Stimulated activated CD4-positive, alpha-beta T cell treated with anti-CD3 and anti-CD28 coated beads, TNF-alpha, amount 100 ng/mL, for 48 hours (primary cell): Measurements from ENCODE around the gene MYL7.
"Not testable (repeated sequence)": the region's sequence is repeated elsewhere in the genome, so short reads cannot be mapped to it uniquely, and the experiment has no call there.

Source experiments
- DNase-seq, 3 donors: peaks; one replicate each; pipeline ENCODE4 v3.0.0-alpha.2; 2020; ENCODE audit warnings: low read depth in 3 of 3

Gene MYL7

DNA sequence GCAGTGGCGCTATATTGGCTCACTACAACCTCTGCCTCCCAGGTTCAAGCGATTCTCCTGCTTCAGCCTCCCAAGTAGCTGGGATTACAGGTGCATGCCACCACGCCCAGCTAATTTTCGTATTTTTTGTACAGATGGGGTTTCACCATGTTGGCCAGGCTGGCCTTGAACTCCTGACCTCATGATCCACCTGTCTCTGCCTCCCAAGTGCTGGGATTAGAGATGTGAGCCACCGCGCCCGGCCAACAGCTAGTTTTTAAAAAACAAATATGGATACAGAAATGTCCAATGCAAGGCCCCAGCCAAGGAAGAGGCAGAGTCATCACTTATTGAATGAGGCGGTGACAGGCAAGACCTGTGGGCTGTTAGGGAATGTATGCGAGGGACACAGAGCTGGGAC lies 30.8 kb upstream of the MYL7 start:
- DNase-seq: not testable (repeated sequence)

DNA sequence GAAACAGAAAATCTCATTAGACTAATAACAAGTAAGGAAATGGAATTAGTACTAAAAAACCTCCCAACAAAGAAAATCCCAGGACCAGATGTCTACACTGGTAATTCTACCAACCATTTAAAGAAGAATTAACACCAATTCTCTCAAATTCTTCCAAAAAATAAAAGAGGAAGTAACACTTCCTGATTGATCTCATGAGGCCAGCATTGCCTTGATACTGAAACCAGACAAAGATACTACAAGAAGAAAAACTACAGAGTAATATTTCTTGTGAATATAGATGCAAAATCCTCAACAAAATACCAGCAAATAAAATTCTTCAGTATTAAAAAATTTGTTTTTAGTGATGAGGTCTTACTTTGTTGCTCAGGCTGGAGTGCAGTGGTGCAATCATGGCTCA lies 26.8 kb upstream of the MYL7 start:
- DNase-seq: no peak

DNA sequence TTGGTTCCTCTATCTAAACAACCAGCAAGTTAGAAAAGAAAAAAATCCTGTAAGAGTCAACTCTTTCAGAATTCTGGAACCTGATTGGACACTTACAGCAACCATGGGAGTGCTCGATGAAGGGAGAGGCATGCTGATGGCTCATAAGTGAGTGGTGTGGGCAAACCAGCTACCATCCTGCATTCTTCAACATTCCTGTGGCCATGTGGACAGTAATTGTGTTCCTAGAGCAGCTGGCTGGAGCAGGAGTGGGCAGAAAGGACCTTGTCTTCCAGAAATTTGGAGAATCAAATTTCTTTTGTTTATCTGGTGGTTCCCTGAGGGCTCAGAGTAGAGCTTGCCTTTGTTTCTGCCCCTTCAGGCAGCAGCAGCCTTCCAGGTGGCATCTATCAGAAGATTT lies 22.5 kb upstream of the MYL7 start:
- no peak for DNase-seq

DNA sequence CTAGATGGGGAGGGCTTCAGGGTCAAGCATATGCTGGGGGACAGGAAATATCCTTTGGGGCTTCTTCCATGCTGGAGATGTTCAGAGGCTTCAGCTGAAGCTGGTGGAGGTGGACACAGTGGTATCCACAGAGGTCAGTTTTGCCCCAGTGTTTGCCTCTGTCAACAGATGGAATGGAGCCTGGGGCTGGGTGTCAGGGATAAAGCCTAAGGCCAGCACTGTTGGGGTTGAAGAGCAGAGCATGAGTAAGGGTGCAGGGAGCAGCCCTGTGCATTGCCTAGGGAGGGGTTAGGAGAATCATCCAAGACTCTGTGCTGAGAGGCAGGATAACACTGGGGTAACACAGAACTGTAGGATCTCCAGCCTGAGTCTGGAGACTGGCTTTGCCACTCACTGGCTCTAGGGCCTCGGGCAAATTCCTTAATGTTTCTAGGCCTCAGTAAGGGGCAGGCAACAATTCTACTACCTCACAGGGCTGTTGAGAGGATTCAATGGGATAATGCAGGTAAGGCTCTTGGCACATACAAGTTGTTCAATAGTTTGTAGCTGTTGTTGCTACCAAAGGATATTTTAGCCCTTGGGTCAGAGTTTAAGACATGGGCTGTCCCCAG lies 21.8 kb upstream of the MYL7 start:
- no peak for DNase-seq

DNA sequence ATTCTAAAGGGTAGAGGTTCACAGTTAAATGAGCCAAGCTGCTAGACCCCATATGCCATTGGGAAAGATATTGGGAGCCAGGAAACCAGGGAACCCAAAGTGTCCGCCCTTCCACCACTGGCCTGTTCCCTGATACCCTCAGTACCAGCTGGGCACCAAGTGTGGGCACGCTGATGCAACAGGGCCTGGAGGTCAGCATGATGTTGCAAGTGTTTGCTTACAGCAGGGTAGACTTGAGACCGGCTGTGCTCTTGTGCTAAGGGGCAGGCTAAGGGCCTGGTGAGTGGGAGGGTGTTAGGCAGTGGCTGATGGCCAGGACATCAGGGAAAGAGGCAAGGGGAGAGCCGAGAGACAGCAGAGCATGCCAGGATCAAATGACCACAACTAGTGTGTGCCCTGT lies 21.0 kb upstream of the MYL7 start:
- DNase-seq: no peak

DNA sequence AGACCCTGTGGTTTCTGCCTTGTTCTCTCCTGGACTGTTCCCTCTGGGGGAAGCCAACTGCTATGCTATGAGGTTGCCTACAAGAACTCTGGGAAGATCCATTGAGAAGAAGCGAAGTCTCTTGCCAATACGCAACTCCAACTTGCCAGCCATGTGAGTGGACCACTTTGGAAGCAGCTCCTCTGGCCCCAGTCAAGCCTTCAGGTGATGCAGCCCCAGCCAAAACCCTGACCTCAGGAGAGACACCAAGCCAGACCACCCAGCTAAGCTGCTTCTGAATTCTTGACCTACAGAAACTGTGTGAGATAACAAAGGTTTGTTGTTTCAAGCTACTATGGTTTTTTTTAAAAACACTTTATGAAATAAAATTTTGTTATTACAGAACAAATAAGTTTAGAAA lies 20.2 kb upstream of the MYL7 start:
- no peak for DNase-seq

DNA sequence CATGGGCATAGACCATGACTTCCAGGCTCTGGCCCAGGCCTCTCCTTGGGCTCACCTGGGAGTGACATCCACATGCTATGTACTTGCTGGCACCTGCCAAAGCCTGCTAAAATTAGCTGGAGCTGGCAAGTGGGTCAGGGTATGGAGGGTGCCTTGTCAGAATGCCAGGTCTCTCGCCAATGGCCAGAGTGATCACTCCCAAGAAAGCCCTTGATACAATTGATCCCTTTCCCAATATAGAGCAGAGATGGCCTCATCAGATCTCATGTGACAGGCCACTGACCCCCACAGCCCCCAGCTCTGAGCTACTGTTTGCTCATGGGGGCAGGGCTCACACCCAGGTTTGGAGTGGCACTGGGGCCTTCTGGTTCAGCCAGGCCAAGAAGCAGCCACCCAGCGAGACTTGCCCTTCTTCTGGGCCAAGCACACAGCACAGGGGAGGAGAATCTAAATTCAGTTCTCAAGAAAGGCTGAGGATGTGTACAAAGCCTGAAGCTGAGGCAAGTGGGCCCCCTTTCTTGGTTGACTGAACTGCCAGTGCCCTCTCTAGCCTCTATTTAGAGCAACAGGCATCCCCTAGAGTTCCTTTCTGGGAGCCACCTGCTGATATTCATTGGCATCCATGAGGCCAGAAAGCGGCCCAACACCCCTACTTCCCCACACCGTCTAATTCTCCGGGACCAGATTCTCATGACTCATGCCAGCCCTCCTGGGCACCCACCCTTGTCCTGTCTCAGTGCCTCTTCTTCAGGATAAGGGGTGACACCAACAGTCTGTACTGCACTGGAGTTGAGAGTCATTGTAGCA lies 18.9 kb upstream of the MYL7 start:
- no peak for DNase-seq

DNA sequence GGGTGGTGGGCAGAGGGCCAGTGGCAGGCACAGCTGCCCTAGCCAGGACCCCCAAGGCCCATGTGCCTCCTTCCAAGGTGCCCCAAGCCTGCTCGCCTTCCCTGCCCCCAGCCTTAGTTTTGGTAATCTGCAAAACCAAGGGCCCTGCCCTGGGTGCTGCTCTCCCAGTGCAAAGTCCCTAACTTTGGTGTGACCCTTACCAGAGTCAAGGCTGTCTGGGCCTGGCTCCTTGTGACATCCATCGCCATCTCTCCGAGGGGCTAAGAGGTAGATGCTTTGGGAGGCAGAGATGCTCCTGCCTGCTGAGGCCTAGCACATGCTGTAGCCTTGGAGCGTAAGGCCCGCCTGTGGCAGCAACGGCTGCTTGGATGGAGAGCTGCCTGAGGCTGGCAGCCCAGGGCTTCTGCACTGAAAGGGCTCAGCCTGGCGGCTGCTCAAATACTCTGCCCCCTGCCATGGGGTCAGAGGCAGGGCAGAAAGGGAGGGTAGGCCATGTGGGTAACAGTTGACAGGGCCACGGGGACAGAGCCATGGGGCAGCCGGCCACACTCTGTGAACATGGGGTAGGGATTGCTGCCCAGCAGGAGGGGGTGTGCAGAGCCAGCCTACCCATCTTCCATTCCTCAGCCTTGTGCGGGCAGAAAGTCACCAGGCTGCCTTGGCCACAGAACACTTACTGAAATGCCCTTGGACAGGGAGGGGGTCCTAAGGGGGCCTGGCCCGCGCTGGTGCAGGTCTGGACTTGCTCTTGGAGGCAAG lies 17.9 kb upstream of the MYL7 start:
- no peak for DNase-seq

DNA sequence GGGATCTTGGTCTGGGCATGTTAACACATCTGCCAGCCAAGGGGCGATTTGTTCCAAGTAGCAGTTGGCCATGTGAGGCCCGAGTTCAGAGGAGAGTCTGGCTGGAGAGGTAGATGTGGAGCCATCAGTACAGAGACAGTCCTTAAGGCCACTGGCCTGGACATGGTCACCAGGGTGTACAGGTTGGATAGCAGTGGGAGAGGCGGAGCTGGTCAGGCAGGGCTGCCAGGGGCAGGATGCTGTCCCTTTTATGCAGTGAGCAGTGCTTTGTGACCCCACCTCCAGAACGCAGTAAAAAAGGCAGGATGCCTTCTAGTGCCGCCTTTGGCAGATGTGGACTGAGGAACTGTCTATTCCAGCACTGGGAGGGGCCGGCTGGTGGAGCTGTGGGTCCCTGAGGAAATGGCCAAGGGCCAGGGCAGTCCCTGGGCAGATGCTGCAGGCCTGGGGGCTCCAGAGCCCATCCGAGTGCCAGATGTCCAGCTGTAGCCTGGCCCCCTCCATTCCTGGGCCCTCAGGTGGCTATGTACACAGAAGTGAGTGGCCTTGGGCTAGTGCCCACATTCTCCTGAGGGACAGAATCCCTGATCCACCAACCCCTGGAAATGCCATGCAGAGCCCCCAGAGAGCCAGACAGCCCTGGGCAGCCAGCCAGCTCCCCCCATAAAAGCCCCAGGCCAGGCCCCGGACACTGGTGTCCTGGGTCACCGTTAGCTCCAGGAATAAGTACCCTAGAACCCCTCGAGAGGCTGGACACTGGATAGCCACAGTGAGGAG lies 17.2 kb upstream of the MYL7 start:
- DNase-seq: no peak

DNA sequence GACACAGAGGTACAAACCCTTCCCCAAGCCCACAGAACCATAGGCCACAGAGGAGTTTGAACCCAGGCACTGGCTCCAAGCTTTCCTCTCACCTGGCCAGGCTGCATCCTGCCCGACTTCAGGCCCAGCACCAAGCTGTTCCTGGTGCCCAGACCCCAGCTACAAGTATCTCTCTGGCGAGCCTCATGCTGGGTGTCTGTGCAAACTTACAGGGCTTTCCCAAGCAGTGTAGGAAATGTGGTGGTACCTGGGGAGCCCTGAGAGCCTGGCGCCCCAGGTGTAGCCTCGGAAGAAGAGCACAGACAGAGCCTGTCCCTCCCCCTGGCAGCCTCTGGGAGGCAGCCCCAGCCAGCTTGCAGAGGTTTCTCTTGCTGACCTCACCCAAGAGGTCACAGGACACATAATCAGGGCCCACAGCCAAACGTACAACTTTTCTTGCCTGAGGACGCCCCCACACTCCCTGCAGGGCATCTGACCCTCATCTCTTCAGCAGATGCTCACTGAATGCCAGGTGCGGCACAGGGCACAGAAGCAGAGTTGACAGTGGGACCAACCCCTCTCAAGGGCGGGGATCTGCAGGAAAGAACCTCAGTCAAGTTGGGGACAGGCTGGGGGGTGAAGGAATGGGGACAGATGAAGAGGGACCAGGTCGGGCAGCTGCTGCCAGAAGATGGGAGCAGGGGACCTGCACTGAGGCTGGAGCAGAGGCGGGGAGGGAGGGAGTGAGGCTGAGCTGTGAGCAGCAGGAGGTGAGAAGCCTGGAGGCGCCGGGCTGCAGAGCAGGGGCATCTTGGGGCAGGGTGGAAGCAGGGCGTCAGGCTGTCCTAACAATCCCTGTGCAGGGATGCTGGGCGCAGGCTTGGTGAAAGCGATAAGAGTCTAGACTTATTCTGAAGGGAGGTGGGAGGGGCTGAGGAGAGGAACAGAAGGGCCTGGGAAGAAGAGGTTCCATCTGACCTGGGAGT lies 16.3 kb upstream of the MYL7 start:
- no peak for DNase-seq

DNA sequence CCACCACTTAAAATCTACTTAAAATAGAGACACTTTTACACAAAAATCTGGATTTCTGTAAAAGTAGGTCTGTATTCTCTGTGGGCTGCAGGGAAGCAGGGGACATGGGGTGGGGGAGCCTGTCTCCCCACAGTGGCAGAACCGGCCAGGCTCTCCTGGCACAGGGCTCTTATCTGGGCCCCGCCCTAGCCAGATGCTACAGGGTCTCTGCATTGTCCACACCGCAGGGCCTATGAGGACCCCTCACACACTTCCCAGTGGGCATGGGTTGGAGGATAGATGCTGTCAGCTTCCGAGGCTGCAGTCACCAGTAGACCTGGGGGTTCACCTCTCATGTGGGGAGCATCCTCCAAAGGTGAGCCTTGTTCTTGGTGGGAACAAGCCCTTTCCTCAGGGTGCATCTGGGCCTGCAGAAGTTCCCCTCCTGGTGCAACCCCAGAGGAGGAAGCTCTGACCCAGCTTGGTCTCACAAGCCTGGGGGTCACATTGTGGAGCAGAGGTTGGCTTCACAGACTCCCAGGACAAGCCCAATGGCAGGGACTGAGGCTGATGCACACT lies 15.4 kb upstream of the MYL7 start:
- DNase-seq: no peak

DNA sequence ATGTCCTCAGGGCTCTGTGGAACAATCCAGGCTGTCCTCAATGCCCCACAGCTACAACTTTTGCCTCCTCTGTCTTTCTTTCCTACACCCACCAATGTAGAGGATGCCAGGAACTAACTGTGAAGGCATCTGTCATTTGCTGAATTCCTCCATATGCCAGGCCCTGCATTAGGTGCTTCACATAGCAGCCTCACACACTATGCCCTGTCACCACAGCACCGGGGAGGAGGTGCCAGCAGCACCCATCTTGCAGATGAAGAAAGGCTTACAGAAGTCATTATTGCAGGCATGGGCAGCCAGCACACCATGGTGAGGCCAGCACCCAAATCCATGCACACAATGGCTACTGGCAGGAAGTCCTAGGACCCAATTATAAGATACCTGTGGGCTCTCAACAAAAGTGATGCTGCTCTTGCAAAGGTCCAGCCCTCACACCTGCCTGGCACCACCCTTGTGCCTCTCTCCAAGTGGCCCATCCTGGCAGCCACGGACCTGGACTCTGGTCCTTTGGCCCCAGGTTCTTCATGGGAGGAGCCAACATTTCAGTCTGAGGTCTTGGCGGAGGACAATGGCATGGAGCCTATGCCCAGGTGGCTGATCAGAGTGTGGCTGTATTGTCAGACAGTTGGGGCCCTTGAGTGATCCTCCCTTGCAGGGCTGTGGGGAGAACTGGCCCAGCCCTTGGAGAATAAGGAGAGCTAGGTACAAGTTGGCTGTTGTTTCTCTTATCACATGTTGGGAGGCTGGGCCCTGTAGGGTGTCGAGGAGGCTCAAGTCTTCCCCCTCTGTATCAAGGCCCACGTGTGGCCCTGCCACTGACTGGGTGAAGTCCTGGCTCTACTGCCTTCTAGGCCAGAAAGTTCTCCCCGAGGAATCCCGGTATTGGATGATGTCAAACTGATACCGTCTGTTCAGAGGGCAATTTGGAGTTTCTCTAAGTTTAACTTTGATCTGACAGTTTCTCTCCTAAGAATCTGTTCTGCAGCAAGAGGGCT lies 14.4 kb upstream of the MYL7 start:
- no peak for DNase-seq

DNA sequence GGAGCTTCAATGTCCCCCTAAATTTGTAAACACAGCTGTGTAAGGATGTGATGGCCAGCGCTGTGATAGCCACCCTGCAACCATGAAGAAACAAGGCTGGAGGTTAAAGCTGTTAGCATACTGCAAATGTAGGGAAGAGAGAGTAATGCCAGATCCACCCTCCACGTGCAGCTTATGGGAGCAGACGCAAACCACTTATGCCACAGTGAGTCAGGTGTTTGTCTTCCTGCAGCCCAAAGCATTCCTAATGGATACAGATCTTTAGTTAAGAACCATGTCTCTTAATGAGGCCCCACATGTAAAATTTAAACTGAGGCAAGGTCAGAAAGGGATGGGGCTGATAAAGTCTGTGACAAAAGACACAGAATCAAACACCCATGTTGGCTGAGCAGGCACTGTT lies 13.6 kb upstream of the MYL7 start:
- no peak for DNase-seq

DNA sequence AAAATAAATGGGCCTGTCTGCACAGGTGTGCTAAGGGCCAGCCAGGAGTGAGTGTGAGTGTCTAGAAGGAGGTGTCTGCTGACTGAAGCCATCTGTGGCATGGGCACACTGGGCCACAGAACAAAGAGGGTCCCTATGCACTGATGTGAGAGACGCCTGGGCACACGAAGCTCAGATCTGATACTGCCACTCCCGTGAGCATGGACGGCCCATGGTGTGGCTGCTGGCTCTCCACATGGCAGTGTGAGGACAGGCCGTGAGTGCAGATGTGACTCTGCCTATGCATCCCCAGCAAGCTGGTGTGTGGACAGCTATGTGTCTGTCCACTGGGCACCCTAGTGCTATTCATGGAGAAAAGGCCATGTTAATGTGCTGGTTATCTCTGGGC lies 12.8 kb upstream of the MYL7 start:
- DNase-seq: no peak

DNA sequence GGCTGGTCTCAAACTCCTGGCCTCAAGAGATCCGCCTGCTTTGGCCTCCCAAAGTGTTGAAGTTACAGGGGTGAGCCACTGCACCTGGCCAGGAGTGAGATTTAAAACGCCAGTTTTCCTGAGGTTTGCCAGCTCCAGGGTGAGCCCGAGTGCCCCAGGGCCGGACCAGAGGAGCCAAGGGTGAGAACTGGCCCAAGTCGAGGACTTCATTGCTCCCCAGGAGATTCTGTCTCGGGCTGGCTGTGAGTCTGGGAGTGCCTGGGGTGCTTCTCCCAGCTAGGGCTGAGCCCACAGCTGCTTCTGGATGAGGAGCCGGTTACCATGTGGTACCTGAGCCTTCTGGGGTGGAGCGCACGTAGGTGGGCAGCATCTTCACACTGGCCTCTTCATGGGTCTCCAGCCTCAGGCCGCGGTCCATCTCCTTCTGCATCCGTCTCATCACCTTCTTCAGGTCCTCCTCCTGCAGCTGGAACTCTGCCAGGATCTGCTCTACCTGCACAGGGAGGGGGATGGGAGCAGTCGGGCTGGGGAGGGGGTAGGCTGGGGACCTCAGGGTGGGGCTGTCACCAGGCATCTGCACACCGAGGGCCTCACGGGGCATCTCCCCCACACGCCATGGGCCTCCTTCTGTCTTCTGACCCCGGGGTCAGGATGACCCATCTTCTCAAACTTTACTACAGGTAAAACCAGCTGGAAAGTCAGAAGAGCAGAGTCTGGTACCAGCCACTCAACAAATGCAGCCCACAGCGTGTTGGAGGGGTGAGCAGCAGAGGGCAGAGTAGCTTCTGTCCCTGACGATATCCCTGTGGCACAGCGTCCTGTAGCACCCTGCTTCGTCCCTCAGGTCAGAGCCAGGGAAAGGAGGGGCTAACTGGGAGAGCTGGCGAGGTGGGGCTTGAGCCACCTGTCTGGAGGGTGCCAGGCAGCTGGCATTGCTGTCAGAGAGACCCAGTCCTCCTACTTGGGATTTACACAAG lies 12.1 kb upstream of the MYL7 start:
- DNase-seq: no peak

DNA sequence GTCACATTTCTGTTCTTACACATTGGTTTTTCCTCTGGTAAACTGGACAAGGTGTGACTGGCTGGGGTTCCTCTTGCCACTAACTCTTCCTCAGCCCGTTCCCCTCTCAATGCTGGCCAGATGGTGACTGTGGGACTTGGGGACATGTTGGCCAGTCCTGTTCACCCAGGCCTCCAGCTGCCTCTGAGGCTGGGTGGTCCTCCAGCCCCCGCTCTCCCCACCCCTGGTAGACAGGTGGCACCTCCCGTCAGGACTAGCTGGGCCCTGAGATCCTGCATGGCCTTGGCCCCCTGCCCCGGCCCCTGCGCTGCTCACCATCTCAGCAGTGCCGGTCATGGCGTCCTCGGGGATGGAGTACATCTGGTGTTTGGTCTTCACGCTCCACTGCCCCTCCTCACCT lies 10.8 kb upstream of the MYL7 start:
- DNase-seq: no peak

DNA sequence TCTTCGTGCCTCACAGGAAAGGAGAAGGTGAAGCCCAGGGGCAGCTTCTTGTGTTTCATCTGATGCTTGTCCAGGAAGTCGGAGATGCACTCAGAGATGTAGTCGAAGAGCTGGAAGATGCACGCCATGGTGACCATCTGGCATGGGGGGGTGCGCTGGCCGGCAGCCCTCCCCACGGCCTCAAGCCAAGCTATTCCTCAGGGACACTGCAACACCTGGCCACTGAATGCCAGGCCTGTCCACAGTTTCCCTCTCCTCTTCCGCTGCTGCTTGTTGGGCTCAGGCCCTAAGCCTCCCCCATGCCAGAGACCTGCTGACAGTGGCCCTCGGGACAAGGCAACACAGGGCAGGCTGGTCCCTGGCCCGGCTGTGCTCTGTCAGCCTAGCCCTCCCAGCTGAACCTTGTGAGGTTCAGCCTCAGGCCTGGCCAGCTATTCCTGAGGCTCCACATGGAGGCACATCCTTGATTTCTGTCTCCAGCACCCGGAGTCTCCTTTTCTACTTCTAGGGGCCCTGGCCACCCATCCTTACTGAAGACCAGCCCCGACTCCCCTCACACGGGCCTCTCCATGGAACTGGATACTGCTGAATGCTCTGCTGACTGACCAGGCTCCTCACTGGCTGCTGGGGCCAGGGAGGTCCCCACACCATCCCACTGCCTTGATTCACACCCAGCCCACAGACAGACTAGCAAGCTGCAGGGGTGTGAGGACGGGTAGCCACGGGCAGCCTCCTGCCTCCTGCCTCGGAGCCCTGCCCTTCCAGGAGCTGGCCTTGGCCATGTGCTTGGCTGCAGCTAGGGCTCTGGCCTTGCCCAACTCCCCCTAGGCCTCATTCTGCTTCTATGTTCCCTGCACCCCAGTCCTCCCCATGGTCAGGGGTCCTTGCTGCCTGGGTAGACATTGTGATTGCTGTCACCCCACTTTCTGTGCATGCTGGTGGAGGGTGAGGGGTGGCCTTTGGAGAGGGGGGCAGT lies 10.1 kb upstream of the MYL7 start:
- DNase-seq: no peak
